A204.1 (cell line): ENCODE measurements around the gene CATSPER4.
"Not testable (repeated sequence)": the region's sequence is repeated elsewhere in the genome, so short reads cannot be mapped to it uniquely, and the experiment has no call there.

Experiments used
- FAIRE-seq: peaks from 2 replicates; lab custom pipeline; 2012; peaks lifted over from hg19 to GRCh38; lab: Jason Lieb, UNC

Gene CATSPER4

GRCh38 chr1:26195805-26196204, 5.4 kb downstream of the CATSPER4 start:
- FAIRE-seq, result no peak

- FAIRE-seq, result no peak
Measured at GRCh38 chr1:26197301-26197700, 6.9 kb downstream of the CATSPER4 start.

DNA sequence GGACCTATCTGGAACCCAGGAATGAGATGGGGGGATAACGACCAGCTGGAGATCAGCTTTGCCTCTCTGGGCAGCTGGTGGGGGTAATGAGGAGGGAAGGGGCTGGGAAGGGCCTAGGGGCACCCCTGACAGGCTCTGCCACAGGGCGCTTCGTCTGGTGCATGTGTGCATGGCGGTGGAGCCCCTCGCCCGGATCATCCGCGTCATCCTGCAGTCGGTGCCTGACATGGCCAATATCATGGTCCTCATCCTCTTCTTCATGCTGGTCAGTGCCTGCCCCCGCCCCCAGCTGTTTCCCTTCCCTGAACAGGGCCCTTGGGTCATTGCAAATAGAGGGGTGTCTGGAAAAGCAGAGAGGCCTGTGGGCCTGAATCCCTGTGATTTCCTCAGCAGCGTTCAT, 7.4 kb downstream of the CATSPER4 start:
- no peak for FAIRE-seq

- FAIRE-seq, result no peak
Measured at GRCh38 chr1:26200413-26200812, 10.0 kb downstream of the CATSPER4 start.

- no peak for FAIRE-seq
Measured at GRCh38 chr1:26203642-26204318, 13.4 kb downstream of the CATSPER4 start.

DNA sequence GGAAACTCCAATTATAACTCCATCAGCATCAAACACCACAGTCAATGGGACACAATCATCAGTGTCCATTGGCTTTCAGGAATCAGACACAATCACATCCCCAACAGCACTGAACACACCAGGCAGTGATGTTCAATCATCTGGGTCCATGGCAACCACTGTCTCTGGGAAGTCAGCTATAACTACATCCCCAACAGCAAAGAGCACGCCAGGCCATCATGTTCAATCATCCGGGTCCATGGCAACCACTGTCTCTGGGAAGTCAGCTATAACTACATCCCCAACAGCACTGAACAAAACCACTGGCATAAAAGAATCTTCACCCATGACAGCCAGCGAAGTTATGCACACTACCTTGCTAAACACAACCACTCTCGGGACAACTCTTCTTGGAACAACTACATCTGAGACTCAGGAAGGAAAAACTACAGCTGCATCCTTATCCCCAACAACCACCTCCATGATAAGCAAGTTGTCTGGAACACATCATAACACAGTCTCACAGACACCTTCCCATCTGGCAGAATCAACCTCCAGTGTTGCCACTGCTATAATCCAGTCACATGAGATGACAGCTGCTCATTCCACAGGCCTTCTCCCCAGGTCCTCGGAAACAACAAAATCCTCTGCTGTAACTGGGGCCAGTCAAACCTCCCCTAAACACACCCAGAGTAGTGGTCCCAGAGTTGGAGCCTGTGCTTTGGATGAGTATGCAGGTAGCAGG, 19.9 kb downstream of the CATSPER4 start:
- no peak for FAIRE-seq

- FAIRE-seq, result no peak
Measured at GRCh38 chr1:26212726-26213125, 22.3 kb downstream of the CATSPER4 start.

DNA sequence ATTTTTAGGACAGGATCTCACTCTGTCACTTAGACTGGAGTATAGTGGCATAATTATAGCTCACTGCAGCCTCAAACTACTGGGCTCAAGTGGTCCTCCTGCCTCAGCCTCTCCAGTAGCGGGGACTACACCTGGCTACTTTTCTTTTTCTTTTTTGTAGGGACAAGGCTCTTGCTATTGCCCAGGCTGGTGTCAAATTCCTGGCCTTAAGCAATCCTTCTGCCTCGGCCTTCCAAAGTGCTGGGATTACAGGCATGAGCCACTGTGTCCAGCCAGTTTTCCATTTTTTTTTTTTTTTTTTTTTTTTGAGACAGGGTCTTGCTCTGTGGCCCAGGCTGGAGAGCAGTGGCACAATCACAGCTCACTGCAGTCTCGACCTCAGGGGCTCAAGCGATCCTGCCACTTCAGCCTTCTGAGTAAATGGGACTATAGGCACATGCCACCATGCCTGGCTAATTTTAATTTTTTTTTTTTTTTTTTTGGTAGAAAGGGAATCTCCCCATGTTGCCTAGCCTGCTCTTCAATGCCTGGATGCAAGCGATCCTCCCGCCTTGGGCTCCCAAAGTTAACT, 23.0 kb downstream of the CATSPER4 start:
- no peak for FAIRE-seq

DNA sequence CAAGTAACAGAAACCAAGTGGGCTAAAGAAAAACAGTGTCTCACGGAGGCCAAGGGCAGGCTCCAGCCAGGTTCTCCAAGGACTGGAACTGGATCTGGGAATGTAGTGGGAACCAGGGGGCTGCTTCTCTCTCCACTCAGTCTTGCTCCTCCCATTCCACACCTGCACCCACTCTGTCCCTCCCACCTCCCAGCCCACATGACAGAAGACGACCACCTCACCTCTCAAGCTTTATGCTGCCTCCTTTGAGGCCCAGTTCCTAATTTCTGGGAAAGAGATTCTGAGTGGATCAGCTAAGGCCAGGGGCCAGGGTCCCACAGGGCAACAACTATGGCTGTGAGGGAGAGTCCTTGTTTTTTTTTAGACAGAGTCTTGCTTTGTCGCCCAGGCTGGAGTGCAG, 24.8 kb downstream of the CATSPER4 start:
- FAIRE-seq, result no peak

DNA sequence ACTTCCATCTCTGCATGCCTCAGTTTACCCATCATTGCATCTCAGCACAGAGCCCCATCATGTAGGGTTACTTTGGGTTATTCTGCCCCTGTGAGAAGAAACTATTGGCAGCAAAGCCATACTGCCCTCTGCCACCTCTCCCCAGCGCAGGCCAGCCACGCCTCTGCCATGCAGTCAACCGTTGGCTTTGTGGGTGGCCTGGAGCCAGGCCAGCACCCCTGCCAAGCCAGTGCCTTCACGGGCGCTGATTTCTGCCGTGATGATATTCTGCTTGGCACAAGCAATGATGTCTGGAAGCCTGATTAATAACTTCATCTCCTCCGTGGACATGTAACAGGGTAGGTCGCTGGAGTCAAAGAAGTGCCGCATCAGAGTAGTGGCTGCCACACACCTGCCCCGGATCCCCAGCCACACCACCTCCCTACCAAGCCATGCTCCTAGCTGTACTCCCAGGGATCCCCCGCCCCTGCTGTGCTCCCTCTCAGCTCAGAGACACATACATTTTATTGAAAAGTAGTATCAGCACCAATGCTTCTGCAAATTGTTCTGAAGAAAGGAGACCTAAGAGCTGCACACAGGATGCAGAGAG, 28.6 kb downstream of the CATSPER4 start:
- no peak for FAIRE-seq

GRCh38 chr1:26220199-26220912, 30.0 kb downstream of the CATSPER4 start:
- FAIRE-seq, result no peak

GRCh38 chr1:26221094-26221493, 30.7 kb downstream of the CATSPER4 start:
- no peak for FAIRE-seq

- FAIRE-seq, result no peak
Measured at GRCh38 chr1:26224606-26225005, 34.2 kb downstream of the CATSPER4 start.

DNA sequence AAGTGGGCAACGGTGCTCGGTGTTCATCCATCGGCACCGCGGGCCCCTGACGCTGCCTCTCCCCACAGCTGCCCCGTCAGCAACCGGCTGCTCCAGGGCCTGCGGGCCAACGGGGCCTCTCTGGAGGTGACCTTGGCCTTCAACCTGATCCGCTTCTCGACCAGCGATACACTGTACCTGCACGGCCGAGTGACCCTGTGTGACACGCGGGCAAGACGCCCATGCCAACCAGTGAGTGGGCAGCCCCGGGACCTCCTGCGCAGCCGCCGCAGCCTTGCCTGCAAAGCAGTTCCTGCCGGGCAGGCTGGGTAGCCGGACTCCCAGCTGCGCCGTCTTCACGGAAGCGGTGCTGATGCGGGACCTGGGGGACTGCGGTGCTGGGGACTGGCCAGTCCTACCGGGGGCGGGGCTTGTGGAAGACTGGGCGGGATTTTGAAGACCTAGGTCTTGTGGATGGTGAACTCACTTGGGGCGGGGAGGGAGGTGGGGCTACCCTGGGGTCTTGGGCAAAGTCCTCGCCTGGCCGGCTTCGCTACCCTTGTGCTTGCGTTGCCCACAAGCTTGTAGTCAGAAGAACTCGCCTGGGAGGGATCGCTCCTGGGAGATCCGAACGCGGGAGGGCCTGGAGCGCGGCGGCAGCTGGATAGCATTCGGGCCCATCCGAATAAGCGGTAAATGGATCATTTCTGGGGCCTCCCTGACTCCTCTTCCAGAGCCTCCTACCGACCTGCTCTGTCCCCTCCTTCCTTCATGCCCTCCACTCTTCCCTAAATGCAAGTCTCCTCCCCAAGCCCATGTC, 34.8 kb downstream of the CATSPER4 start:
- no peak for FAIRE-seq

- not testable (repeated sequence) for FAIRE-seq
Measured at GRCh38 chr1:26230682-26231081, 40.3 kb downstream of the CATSPER4 start.

- peak; percentile 99 for FAIRE-seq
Measured at GRCh38 chr1:26233903-26234643, 43.7 kb downstream of the CATSPER4 start, which contains the start of gene CEP85. Gene CEP85, plus strand, starts transcription at chr1:26234200. Its CDS starts 5,584 bp downstream, at chr1:26239784.

DNA sequence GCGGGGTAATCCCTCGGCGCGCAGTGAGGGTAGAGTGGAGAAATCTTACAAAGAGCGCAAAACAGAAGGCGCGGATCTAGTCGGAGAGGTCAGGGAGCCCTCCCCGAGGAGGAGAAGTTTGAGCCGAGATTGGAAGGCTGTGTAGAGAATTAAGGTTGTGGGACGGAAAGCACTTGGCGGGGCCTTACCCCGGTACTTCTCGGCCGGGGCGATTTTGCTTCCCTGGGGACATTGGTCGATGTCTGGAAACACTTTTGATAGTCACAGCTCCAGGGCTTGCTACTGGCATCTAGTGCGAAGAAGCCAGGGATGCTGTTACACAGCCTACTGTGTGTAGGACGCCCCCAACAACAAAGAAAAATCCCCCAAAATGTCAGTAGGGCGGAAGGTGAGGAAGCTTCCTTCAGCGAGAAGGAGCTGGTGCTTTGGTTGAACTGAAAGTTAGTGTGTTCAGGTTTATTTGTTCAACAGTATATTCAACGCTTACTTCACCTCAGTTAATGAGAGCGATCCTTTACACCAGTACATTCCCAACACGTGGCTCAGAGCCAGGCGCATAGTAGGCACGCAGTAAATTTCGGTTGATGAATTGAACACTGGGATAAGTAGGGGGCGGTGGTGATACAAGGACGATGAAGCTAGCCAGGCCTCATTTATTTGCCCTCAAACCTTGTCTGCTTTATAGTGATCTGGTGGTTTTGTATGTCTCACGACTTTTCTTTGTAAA, 44.4 kb downstream of the CATSPER4 start:
- no peak for FAIRE-seq

DNA sequence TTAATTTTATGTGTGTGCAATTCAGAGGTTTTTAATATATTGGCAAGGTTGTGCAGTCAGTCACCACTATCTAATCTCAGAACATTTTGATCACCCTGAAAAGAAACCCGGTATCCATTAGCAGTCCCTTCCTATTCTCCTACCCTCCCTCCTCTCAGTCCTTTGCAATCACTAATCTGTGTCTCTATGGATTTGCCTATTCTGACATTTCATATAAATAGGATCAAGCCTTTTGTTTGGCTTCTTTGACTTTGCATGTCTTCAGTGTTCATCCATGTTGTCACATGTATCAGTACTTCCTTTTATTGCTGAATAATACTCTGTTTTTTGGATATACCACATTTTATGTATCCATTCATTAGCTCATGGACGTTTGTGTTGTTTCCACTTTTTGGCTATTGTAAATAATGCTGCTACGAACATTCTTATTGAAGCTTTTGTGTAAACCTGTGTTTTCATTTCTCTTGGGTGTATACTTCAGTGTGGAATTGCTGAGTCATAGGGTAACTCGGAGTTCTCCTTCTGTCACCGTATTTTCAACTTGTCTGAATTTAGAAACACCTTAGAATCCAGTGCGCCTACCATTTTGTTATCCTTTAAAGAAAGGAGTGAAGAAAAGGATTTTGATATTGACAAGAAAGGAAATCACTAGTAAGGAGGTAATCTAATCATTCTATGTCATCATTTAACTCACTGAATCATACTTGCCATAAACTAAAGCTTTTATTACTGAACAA, 47.0 kb downstream of the CATSPER4 start:
- FAIRE-seq, result no peak

GRCh38 chr1:26239936-26240335, 49.5 kb downstream of the CATSPER4 start:
- no peak for FAIRE-seq
